Fibroblast of skin of right quadriceps (primary cell): ENCODE data around the gene R3HDM4.

Source experiments
- DNase-seq: peaks from one replicate; pipeline ENCODE4 v3.0.0-alpha.2; 2013

Gene R3HDM4

DNA sequence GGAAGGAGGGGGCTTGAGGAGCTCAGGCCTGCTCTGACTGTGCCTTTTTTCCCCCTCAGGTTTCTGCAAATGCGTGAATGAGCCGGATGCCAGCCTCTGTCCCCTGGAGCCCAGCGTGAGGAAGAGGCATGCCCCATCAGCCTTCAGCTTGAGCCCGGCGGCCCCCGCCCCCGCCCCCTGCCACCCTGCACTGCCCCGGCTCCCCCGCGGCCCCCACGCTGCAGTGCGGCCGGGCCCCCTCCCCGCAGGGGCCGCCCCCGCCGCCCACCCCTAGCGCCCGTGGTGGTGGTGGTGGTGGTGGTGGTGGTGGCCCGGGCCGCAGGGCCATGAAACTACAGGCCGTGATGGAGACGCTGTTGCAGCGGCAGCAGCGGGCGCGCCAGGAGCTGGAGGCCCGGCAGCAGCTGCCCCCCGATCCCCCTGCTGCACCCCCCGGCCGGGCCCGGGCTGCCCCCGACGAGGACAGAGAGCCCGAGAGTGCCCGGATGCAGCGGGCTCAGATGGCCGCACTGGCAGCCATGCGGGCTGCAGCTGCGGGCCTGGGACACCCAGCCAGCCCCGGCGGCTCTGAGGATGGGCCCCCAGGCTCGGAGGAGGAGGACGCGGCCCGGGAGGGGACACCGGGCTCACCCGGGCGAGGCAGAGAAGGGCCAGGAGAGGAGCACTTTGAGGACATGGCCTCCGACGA, 16.3 kb upstream of the R3HDM4 start:
- no peak for DNase-seq

DNA sequence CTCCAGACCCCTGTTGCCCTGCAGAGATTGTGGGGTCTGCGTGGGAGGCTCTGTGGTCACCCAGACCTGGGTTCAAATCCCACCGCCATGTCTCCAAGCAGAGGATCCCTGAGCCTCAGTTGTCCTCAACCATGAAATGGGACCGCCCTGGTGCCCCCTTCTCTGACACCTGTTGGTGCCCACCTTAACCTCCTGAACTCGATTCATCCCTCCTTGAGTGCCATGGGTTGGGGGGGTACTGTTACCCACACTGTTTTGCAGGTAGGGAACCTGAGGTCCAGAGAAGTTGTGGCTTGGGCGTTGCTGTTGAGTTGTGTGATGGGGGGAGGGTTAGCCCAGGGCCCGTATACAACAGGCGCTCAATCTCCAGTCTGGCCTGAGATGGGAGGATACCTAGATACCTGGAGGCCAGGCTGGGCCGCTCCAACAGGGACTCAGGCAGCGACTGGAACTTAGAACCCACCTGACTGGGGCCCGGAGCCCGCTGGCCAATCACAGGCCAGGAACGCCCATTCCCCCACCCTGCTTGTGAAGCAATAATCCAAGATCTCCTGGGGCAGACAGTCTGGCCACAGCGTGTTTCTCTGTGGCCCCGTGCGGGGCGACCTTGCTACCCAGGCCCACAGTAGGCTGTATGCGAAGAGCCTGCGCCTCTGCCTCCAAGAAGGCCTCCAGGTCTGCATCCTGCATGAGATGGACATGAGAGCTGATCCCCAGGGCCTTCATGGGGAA, 15.6 kb upstream of the R3HDM4 start:
- no peak for DNase-seq

DNA sequence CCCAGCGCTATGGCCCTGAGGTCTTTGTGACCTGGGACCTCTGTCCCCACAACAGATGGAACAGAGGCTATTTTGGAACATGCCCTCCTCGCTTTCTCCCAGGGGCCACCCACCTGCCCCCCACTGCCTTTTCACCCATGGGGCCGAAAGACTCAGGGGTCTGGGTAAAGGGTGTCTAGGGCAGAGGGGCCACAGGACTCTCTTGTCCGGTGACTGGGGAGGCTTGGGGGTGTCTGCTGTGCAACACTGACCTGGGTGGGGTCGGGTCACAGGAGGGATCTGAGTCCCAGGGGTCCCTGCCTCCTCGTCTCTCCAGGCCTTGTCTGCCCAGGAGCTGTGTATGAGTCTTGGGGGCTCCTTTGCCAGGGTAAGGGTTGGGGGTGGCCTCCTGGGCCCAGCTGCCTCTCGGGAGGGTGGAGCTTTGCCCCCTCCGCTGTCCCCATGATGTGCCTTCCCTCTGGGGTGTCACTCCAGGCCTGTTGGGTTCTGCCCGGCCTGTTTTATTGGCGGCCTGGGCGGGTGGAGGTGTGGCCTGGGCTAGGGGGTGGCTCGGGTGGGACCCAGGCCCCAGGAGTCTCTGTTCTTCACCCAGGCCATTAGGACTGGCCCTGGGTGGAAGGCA, 14.9 kb upstream of the R3HDM4 start:
- DNase-seq = no peak

DNA sequence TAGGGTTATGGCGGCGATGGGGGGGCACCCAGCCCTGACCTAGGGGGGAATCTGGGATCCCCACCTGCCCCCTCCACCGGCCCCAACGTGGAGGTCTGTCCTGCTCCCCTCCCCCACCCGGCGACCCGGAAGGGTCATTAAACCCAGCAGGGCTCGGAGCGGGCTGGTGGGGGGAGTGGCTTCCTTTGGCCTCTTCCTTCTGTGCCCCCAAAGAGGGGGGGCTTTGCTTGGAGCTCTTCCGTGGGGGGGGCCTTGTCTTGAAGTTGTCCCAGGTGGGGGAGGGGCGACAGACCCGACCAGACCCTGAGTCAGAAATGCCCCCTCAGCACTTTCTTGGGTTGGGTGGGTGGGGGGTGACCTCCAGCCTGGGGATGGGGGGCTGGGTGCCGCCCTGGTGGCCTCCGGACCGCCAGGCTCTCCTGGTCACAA, 14.3 kb upstream of the R3HDM4 start:
- no peak for DNase-seq

DNA sequence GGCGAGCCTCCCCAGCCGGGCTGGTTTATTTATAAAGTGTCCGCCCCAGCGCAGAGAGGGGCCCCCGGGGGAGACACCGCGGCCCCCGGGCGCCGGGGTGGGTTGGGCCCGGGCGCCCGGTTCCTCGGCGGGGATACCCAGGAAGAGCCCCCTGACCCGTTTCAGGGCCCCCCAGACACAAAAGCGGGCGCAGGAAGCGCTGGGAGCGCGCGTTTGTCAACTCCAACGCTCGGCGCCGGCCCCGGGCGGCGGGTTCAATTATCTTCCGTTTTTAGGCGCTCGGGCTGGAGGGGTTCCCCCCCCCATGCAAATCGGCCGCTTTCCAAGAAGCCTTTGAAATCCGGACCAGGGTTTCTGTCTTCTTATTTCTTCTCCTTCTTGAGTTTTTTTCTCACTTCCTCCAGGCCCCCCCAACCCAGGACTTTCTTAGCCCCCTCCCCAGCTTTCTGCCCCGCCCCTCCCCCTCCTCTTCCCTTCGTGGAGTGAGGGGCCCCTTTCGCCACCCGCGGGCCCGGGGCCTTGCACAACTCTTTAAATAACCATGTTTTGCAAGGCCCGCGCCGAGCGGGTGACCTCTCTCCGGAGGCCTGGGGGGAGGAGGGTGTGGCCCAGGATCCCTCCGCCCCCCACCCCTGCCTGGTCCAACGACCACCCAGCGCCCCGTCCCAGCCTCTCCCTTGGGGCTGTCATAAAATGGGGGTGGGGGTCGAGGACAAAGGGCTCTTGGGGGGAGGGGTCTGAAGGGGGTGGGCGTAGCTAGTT, 13.8 kb upstream of the R3HDM4 start:
- peak; percentile 40 for DNase-seq

DNA sequence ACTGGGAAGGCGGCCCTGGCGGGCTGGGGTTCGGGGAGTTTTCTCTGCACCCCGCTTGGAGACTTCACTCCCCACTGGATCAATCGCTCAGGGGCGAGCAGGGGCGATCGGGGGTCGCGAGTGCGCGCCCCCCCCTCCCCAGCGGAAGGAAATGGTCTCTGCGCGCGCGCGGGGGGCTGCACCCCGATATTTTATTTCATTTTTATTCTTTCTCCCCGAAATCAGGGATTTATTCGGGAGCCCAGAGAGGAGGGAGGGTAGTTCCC, 13.2 kb upstream of the R3HDM4 start:
- no peak for DNase-seq

DNA sequence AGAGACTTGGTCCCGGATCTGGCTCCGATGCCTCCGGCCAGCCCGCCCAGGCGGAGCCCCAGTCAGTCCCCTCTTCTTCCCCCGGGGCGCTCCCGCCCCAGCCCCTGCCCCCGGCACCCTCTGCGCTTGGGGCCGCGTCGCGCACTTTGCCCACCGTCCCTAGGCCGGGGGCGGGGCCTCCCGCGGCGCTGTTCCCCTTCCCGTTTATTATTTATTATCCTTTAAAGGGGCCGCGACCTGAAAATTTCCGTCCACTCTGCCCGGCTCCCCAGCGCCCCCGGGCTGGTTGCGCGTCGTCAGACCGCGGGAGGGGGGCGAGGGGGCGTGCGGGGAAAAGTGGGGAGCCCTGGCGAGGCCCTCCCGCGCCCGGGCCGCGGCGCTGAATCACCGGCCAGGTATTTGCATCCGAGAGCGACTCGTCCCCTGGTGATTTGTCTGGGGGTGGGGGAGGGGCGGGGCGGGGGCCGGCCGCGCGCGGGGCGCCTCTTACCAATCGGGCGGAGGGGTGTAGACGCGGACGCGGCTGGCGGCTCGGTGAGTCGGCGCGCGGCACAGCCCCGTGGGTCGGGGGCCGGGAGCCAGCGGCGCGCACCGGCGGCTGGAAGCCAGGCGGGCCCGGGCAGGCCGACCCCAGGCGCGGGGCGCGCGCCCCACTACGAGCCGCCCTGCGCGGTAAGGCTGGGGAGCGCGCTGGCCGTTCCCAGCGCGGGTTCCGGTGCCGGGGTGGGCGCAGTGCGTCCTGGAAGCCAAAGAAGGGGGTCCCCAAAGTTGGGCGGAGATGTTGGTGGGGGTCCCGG, 12.7 kb upstream of the R3HDM4 start, which contains the start of gene ARID3A:
Gene ARID3A (plus strand): TSS at position 510 of the 797 bp plus-strand sequence. CDS start 3,494 bp downstream, outside the sequence.
- peak; percentile 88 for DNase-seq

DNA sequence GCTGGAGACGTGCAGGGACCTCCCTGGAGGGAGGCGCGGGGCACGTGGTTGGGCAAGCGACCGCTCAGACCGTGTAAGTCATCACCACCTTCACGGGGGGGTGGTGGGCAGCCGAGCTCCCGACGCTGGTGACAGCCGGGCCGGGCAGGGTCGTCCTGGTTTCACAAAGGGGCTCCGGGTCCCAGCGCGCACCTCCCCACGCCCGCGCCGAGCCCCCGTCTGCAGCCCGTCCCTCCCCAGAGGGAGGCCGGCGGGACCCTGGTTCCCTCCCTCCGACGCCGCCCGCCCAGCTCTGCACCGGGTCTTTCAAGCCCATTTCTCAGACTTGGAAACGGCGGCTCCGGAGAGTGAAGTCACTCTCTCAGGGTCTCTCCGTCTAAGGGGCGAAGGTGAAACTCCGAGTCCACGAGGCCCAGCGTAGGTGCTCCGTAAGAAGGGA, 12.1 kb upstream of the R3HDM4 start:
- DNase-seq = peak; percentile 33

DNA sequence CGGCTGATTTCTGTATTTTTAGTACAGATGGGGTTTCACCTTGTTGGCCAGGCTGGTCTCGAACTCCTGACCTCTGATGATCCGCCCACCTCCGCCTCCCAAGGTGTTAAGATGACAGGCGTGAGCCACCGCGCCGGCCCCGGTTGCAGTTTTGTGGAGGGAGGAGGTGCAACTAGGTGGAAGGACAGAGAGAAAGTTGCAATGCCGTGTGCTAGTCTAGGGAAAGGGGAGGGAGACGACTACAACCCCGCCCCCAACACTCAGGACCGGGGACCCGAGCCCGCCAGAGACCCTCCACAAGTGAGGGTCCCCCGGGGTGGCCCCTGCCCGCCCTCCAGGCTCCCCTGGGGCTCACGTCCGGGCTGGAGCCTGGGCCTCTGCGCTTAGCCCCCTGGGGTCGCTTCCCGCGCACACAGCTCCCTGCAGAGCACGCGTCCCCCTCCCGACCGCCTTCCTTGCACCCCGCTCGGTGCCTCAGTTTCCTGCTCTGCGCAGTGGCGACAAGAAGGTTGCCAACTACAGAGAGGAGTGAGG, 11.6 kb upstream of the R3HDM4 start:
- no peak for DNase-seq

DNA sequence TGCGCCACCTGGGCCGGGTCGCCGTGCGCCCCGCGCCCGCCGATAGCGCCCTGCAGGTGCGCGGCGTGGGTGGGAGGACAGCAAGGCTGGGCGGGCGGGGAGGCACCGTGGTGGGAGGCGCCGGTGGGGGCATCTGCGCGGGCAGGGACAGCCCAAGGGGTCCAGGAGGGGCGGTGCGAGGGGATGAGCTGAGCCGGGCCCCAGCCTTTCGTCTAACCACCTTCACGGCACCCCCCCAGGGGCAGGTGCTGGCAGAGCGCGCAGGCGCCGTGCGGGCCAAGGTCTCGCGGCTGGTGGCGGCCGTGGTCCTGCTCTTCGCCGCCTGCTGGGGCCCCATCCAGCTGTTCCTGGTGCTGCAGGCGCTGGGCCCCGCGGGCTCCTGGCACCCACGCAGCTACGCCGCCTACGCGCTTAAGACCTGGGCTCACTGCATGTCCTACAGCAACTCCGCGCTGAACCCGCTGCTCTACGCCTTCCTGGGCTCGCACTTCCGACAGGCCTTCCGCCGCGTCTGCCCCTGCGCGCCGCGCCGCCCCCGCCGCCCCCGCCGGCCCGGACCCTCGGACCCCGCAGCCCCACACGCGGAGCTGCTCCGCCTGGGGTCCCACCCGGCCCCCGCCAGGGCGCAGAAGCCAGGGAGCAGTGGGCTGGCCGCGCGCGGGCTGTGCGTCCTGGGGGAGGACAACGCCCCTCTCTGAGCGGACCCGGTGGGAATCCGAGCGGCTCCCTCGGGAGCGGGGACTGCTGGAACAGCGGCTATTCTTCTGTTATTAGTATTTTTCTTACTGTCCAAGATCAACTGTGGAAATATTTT, 7.2 kb upstream of the R3HDM4 start:
- DNase-seq = no peak

DNA sequence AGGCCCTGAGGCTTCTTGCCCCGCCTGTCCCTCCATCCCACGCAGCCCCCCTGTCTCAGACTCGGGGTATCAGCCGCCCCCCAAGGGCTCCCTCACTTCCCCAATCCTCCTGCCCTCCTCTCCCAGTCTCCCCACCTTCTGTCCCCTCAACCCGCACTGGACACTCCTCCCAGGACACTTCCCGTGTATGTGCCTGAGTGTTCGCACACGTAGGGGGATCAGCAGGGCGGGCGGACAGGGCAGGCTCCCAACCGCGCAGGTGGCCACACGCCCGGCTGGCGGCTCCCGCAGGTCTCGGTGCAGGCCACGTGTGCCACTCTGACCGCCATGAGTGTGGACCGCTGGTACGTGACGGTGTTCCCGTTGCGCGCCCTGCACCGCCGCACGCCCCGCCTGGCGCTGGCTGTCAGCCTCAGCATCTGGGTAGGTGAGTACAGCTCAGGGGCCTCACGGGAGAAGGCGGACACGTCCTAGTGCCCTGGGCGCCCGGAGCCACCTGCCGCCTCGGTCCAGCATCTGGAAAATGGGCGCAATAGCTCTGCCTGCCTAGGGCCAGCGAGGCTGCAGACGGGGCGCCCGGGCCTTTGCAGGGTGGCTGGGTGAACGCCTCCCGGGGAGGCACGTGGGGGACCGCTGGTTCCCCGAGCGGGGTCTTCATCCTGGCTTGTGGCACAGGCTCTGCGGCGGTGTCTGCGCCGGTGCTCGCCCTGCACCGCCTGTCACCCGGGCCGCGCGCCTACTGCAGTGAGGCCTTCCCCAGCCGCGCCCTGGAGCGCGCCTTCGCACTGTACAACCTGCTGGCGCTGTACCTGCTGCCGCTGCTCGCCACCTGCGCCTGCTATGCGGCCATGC, 6.4 kb upstream of the R3HDM4 start:
- no peak for DNase-seq

DNA sequence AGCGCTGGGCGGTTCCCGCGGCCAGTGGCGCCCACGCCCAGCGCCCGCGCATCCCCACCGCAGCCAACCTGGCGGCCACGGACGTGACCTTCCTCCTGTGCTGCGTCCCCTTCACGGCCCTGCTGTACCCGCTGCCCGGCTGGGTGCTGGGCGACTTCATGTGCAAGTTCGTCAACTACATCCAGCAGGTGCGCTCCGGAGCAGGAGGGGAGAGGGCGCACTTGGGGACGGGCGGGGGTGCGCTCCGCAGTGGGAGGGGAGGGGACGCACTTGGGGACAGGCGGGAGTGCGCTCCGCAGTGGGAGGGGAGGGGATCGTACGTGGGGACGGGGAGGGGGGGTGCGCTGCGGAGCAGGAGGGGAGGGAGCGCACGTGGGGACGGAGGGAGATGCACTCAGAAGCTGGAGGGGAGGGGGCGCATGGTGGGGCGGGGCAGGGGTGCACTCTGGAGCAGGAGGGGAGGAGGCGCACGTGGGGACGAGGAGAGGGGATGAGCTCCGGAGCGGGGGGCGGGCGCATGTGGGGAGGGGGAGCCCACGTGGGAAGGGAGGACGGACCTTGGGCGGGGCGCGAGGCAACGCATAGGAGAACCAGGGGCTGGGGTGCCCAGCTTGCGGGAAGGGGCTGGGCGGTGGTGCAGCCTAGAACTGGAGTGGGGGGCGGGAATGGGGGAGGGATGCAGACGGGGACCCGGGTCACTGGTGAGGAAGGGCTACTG, 5.6 kb upstream of the R3HDM4 start:
- DNase-seq = no peak

DNA sequence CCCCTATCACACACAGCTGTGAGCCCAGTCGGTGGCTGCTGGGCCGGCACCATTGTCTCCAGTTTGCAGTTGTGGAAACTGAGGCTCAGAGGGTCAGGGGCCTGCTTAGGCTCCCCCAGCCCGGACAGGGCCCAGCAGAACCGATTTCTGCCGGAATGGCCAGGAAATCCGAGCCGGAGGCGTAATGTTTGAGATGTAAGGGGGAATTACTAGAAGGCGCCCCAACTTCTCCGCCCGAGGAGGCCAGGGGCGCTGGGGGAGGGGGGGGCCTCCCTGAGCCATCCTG, 5.1 kb upstream of the R3HDM4 start:
- no peak for DNase-seq

DNA sequence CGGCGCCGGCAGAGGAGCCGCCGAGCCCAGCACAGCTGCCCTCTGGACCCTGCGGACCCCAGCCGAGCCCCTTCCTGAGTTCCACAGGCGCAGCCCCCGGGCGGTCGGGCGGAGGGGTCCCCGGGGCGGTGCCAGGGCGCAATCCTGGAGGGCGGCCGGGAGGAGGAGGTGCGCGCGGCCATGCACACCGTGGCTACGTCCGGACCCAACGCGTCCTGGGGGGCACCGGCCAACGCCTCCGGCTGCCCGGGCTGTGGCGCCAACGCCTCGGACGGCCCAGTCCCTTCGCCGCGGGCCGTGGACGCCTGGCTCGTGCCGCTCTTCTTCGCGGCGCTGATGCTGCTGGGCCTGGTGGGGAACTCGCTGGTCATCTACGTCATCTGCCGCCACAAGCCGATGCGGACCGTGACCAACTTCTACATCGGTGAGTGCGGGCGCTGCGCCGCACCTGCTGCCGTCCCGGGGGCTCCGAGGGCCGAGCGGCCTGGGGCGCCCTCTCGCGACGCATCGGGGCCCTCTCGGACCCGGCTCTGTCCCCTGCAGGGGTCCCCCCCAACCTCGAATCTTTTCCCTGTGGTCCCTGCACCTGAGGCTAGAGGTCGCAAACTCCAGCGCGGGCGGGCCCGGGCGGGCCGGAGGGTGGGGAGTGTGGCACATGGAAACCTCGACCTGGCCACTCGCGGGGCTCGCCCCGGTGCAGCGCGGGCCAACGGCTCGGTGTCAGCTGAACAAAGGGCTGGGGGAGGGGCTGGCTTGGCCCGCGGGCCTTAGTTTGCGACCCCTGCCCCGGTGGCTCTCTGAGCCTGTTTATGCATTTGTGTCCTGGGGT, 4.5 kb upstream of the R3HDM4 start, which contains the start of gene KISS1R:
Gene KISS1R (plus strand): TSS at position 11 of the 829 bp plus-strand sequence. CDS start 170 bp downstream, at position 181.
- no peak for DNase-seq

DNA sequence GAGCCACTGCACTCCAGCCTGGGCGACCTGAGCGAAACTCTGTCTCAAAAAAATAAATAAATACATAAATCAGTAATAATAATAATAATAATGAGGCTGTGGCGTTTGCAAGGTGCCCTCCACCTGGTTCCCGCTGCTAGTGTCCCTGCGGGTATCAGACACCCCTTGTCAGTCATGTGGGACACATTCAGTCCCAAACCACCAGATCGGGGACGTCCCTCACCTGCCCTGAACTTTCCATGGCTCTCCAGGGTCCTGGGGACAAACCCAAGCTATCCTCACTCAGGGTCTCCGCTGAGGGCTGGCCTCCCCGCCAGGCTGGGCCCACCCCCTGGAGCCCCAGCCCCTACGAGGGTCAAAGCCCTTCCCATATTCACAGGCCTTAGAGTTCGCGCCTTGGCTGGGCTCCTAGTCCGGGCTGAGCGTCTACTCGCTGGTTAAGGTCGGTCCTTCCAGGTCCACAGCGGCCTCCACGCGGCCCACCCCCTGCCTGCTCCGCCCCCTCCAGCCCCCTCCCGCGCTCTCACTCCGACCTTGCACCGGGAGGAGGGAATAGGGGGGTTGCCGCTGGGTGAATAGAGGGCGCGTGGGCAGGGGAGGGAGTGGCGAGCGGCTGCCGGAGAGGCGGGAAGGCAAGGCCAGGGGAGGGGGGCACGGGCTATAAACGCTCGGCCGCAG, 3.8 kb upstream of the R3HDM4 start:
- no peak for DNase-seq

DNA sequence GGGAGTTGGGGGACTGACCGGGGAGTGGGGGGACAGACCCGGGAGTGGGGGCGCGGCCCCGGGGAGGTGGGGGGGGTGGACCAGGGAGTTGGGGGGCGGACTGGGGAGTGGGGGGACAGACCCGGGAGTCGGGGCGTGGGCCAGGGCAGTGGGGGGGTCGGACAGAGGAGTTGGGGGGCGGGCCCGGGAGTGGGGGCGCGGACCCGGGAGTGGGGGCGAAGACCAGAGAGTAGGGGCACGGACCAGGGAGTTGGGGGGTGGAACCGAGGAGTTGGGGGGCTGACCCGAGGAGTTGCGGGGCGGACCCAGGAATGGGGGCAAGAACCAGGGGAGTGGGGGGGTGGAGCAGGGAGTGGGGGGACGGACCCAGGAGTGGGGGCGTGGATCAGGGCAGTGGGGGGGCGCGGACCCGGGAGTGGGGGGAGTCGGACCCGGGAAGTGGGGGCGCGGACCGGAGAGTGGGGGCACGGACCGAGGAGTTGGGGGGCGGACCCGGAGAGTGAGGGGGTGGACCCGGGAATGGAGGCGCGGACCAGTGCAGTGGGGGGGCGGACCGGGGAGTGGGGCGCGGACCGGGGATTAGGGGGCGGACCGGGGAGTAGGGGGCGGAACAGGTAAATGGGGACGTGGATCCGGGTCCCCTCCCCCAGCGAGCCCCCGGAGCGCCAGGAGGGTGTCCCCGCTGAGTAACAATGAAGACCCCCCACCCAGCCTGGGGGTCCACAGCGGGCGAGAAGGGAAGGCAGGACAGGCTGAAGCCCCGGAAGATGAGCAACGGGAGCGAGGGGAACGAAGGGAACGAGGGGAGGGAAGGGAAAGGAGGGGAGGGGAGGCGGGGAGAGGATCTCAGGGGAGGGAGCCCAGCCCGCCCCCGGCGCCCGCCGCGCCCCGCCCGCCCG, 589 bp downstream of the R3HDM4 start:
- DNase-seq = no peak
